Stomach (tissue), 9 donors: ENCODE results near the gene FAP. TPM values are rescaled to one million over a fixed set of nuclear protein-coding genes. Genes with fewer than 3 reads are reported as not detected.

ENCODE experiments used
- DNase-seq, 2 donors: peaks; one replicate each; pipeline versions ENCODE4 v3.0.0 to v3.0.0-alpha.2; 2013 to 2019
- H3K27ac ChIP-seq, 5 donors: fragments of 200-600 bp in 4 of 5; sonication (generic) in 4 of 5; one replicate each; pipeline ENCODE4 v1.5.1; 2013 to 2019; ENCODE audit warnings: mild to moderate bottlenecking in 1 of 5, moderate library complexity in 1 of 5
- H3K27me3 ChIP-seq, 3 donors: fragments of 200-600 bp; sonication (generic); one replicate each; pipeline ENCODE4 v1.5.1; 2017 to 2019; ENCODE audit warnings: mixed run types in 1 of 3
- H3K36me3 ChIP-seq, 4 donors: fragments of 200-600 bp; sonication (generic); 1 replicate in 3 of 4; 2 replicates in 1 of 4; pipeline ENCODE4 v1.5.1; 2016 to 2019
- H3K4me1 ChIP-seq, 4 donors: fragments of 200-600 bp; sonication (generic); one replicate each; pipeline ENCODE4 v1.5.1; 2016 to 2019
- H3K4me3 ChIP-seq, 4 donors: fragments of 200-600 bp; sonication (generic) in 3 of 4; one replicate each; pipeline ENCODE4 v1.5.1; 2016 to 2019; ENCODE audit warnings: mild to moderate bottlenecking in 1 of 4
- H3K9me3 ChIP-seq, 4 donors: fragments of 200-600 bp; sonication (generic); one replicate each; pipeline ENCODE4 v1.5.1; 2016 to 2019
- CTCF ChIP-seq, 7 experiments: fragments of 450-650 bp in 4 of 7; fragments of 200-600 bp in 3 of 7; sonication (generic) in 3 of 7; IDR thresholded peaks; one replicate each; pipeline ENCODE4 v1.5.1; 2016 to 2019; ENCODE audit warnings: antibody characterized with exemption in 7 of 7, control low read depth in 2 of 7, mild to moderate bottlenecking in 1 of 7
- EP300 ChIP-seq: sonication (generic); formaldehyde crosslinking; IDR thresholded peaks from one replicate; pipeline ENCODE4 v1.6.1; 2017; ENCODE audit warnings: antibody characterized with exemption
- POLR2A ChIP-seq, 4 donors: fragments of 450-650 bp; IDR thresholded peaks; one replicate each; pipeline ENCODE4 v1.6.1; 2016; ENCODE audit warnings: antibody characterized with exemption in 4 of 4, control low read depth in 2 of 4, mild to moderate bottlenecking in 1 of 4, moderate library complexity in 1 of 4
- POLR2AphosphoS5 ChIP-seq, 3 donors: sonication (generic); formaldehyde crosslinking; IDR thresholded peaks; one replicate each; pipeline ENCODE4 v1.6.1; 2016; ENCODE audit warnings: antibody characterized with exemption in 3 of 3
- WGBS, 5 donors: extraction: QIAGEN DNeasy Blood & Tissue Kit in 3 of 5; methylation state at CpG; one replicate each; pipeline versions ENCODE4 v1.1.5 to v1.1.7; 2013 to 2018; 5-methylcytosine and 5-hydroxymethylcytosine counted together
- intact Hi-C: fragments of 100-400 bp; cut with DNase I; formaldehyde crosslinking; loops from one replicate; pipeline ENCODE4 v1.15.1; 2023; ENCODE audit warnings: low total_unique reads
- polyA plus RNA-seq, 3 donors: library from polyadenylated mRNA; stranded (reverse); fragments of 200-250 nt; gene quantifications; one replicate each; pipeline ENCODE4 v1.2.3, GENCODE V29; 2013
- total RNA-seq, 5 donors: library from RNA; depleted of rRNA; stranded (reverse); fragments of >200 nt; gene quantifications; one replicate each; pipeline versions ENCODE4 v1.1.0 to v1.2.3, GENCODE V29; 2014 to 2016
- donor health status: healthy with polysubstance abuse.
- donor health status: Bipolar disorder and iron deficiency.
- donor health status: healthy.

Gene FAP
- total and polyA plus RNA-seq, 8 donors, result 0.87 to 15.1 (median 3.8) TPM; not detected in 2

GRCh38 chr2:162172802-162173370 is 70.4 kb downstream of the FAP start:
- H3K4me1 ChIP-seq, result no peaks in the 10 kb centered on the region
- intact Hi-C loops, result no loop called here
- DNase-seq, result peak in 1 of 2 donors; percentile 4
- no peak overlapping the region for H3K4me3 ChIP-seq
- H3K27me3 ChIP-seq, result no peaks in the 10 kb centered on the region
- H3K27ac ChIP-seq, result no peak overlapping the region
- H3K36me3 ChIP-seq, result no peaks in the 10 kb centered on the region
- TF ChIP-seq CTCF (IDR thresholded peaks at IDR 0.05) (no peak), POLR2A (IDR thresholded peaks at IDR 0.05) (no peak), POLR2AphosphoS5 (IDR thresholded peaks at IDR 0.05) (no peak), EP300 (no peak)
- H3K9me3 ChIP-seq, result no peaks in the 10 kb centered on the region
- 76 to 91% (median 87%) methylated on average over 1 of the region's 1 CpG for WGBS, 5 donors

- Histone ChIP-seq H3K4me1 (no peaks in the 10 kb centered on the region), H3K27ac (no peak overlapping the region), H3K4me3 (no peak overlapping the region), H3K9me3 (no peaks in the 10 kb centered on the region), H3K36me3 (no peaks in the 10 kb centered on the region), H3K27me3 (no peaks in the 10 kb centered on the region)
- TF ChIP-seq POLR2A (IDR thresholded peaks at IDR 0.05), result no peak
- no peak for TF ChIP-seq CTCF (IDR thresholded peaks at IDR 0.05)
- TF ChIP-seq EP300, result no peak
- TF ChIP-seq POLR2AphosphoS5 (IDR thresholded peaks at IDR 0.05), result no peak
- intact Hi-C loops, result no loop called here
- no peak for DNase-seq
- WGBS, 5 donors, result 81 to 91% (median 89%) methylated on average over 4 of the region's 4 CpGs
These were observed 76.5 kb downstream of the FAP start for GRCh38 chr2:162166745-162167144.

- no peaks in the 10 kb centered on the region for H3K36me3 ChIP-seq
- intact Hi-C loops, result no loop called here
- DNase-seq, result no peak
These were observed 77.1 kb downstream of the FAP start for GRCh38 chr2:162166174-162166573.

GRCh38 chr2:162164802-162165201 is 78.4 kb downstream of the FAP start:
- Histone ChIP-seq H3K27ac (no peak overlapping the region), H3K9me3 (no peaks in the 10 kb centered on the region), H3K4me1 (no peaks in the 10 kb centered on the region), H3K4me3 (no peak overlapping the region), H3K27me3 (no peaks in the 10 kb centered on the region), H3K36me3 (no peaks in the 10 kb centered on the region)
- intact Hi-C loops, result no loop called here
- DNase-seq, result peak in 1 of 2 donors; percentile 9
- 53 to 76% (median 66%) methylated on average over 2 of the region's 2 CpGs for WGBS, 5 donors
- no peak for TF ChIP-seq EP300
- TF ChIP-seq POLR2AphosphoS5 (IDR thresholded peaks at IDR 0.05), result no peak
- no peak for TF ChIP-seq POLR2A (IDR thresholded peaks at IDR 0.05)
- no peak for TF ChIP-seq CTCF (IDR thresholded peaks at IDR 0.05)

More at GRCh38 chr2:162166174-162166573, 77.1 kb downstream of the FAP start:
- no peak for TF ChIP-seq POLR2A (IDR thresholded peaks at IDR 0.05)
- TF ChIP-seq CTCF (IDR thresholded peaks at IDR 0.05), result no peak
- no peak for TF ChIP-seq EP300
- TF ChIP-seq POLR2AphosphoS5 (IDR thresholded peaks at IDR 0.05), result no peak
- Histone ChIP-seq H3K27me3 (no peaks in the 10 kb centered on the region), H3K27ac (no peak overlapping the region), H3K4me1 (no peaks in the 10 kb centered on the region), H3K4me3 (no peak overlapping the region), H3K9me3 (no peaks in the 10 kb centered on the region)
